Liver (tissue), 3 donors: ENCODE data around the gene CMBL.

Experiments
- EGR1 ChIP-seq, 2 donors: IDR thresholded peaks; 2 replicates each; pipeline ENCODE4 v1.6.1; 2016 to 2018; ENCODE audit warnings: antibody characterized with exemption in 2 of 2, low read depth in 2 of 2
- YY1 ChIP-seq: IDR thresholded peaks from 2 replicates; pipeline ENCODE4 v1.6.1; 2016; ENCODE audit warnings: antibody characterized with exemption, mild to moderate bottlenecking
- TF ChIP-seq, protein P1 (sequence below): fragments of 150-350 bp; IDR thresholded peaks from 2 replicates; pipeline ENCODE4 v1.5.1; 2017; ENCODE audit warnings: improper control_type of control experiment, low read depth, low read length; ENCODE audit not compliant: missing input control
- TF ChIP-seq, protein P2 (sequence below): IDR thresholded peaks from 2 replicates; pipeline ENCODE4 v1.6.1; 2016; ENCODE audit warnings: antibody characterized with exemption
- TF ChIP-seq, protein P3 (sequence below): IDR thresholded peaks from 2 replicates; pipeline ENCODE4 v1.6.1; 2016; ENCODE audit warnings: antibody characterized with exemption, mild to moderate bottlenecking
- donor health status: healthy.
- donor health status: healthy.

DNA sequence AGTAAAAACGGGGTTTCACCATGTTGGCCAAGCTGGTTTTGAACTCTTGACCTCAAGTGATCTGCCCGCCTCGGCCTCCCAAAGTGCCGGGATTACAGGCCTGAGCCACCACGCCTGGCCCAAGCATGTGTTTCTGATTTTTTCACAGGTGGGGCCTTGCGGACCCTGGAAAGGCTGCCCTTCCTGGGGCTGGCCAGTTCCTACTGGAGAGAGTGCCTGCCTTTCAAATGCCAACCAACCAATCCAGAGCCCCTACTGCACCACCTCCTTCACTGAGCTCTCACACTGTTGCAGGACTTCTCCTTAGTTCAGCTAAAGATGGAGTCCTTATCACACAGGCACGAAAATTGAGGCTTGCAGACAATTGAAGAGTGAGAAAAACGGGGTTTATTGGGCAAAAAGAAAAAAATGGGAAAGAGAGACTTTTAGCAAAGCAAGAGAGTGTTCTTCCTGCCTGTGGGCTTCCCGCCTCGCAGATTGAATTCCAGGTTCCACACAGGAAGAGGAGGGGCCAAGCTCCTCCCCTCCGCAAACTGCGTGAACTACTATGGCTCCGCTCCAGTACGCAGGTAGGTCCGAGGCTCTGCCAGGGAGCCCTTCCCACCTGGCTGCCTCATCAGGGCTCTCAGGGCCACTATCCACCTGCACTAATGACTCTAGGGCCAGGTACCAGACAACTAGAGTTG is 8.3 kb upstream of the CMBL start:
- TF ChIP-seq, protein P1, sequence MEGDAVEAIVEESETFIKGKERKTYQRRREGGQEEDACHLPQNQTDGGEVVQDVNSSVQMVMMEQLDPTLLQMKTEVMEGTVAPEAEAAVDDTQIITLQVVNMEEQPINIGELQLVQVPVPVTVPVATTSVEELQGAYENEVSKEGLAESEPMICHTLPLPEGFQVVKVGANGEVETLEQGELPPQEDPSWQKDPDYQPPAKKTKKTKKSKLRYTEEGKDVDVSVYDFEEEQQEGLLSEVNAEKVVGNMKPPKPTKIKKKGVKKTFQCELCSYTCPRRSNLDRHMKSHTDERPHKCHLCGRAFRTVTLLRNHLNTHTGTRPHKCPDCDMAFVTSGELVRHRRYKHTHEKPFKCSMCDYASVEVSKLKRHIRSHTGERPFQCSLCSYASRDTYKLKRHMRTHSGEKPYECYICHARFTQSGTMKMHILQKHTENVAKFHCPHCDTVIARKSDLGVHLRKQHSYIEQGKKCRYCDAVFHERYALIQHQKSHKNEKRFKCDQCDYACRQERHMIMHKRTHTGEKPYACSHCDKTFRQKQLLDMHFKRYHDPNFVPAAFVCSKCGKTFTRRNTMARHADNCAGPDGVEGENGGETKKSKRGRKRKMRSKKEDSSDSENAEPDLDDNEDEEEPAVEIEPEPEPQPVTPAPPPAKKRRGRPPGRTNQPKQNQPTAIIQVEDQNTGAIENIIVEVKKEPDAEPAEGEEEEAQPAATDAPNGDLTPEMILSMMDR: no peak
- TF ChIP-seq, protein P2, sequence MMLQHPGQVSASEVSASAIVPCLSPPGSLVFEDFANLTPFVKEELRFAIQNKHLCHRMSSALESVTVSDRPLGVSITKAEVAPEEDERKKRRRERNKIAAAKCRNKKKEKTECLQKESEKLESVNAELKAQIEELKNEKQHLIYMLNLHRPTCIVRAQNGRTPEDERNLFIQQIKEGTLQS: no peak
- TF ChIP-seq, protein P3, sequence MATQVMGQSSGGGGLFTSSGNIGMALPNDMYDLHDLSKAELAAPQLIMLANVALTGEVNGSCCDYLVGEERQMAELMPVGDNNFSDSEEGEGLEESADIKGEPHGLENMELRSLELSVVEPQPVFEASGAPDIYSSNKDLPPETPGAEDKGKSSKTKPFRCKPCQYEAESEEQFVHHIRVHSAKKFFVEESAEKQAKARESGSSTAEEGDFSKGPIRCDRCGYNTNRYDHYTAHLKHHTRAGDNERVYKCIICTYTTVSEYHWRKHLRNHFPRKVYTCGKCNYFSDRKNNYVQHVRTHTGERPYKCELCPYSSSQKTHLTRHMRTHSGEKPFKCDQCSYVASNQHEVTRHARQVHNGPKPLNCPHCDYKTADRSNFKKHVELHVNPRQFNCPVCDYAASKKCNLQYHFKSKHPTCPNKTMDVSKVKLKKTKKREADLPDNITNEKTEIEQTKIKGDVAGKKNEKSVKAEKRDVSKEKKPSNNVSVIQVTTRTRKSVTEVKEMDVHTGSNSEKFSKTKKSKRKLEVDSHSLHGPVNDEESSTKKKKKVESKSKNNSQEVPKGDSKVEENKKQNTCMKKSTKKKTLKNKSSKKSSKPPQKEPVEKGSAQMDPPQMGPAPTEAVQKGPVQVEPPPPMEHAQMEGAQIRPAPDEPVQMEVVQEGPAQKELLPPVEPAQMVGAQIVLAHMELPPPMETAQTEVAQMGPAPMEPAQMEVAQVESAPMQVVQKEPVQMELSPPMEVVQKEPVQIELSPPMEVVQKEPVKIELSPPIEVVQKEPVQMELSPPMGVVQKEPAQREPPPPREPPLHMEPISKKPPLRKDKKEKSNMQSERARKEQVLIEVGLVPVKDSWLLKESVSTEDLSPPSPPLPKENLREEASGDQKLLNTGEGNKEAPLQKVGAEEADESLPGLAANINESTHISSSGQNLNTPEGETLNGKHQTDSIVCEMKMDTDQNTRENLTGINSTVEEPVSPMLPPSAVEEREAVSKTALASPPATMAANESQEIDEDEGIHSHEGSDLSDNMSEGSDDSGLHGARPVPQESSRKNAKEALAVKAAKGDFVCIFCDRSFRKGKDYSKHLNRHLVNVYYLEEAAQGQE: no peak
- no peak for TF ChIP-seq EGR1 (IDR thresholded peaks at IDR 0.05; ENCODE audit: low read depth in 2 of 2)
- TF ChIP-seq YY1: no peak
